ENCODE data around the gene CPXM2. TPM values are rescaled to one million over a fixed set of nuclear protein-coding genes. Genes with fewer than 3 reads are reported as not detected.

The CPXM2 gene
- polyA plus RNA-seq, 3 donors = not detected

GRCh38 chr10:123903621-123904020, 12.0 kb upstream of the CPXM2 start:
- Mint-ChIP-seq H3K9me3 (peaks cover 5 to 17% (median 14%) of the 10 kb centered on the region in 7 donors), H3K4me1 (peaks cover 4% of the 10 kb centered on the region), H3K27me3 (ENCODE audit: low read depth in 3 of 3) (peaks cover 6 to 11% (median 7%) of the 10 kb centered on the region in 3 donors), H3K27ac (peak overlapping the region in 1 of 7 donors; percentile 28), H3K4me3 (no peak overlapping the region), H3K36me3 (no peaks in the 10 kb centered on the region)
- Histone ChIP-seq H3K27me3 (ENCODE audit: control insufficient read depth in 2 of 2, insufficient read depth in 2 of 2, low read length in 2 of 2) (no peaks in the 10 kb centered on the region), H2AFZ (ENCODE audit: insufficient read depth, low read depth, low read length, poor library complexity, severe bottlenecking) (no peak overlapping the region), H3K27ac (ENCODE audit: low read depth in 1 of 2, low read length in 2 of 2) (no peak overlapping the region), H3K9me3 (replicated peaks in 1 of 2; ENCODE audit: control insufficient read depth in 1 of 2, insufficient read depth in 1 of 2, low read length in 2 of 2) (peaks cover 9 to 12% of the 10 kb centered on the region in 2 donors), H3K9ac (ENCODE audit: insufficient read depth, low read length, poor library complexity, severe bottlenecking) (no peak overlapping the region), H3K36me3 (replicated peaks in 1 of 2; ENCODE audit: control insufficient read depth in 1 of 2, insufficient read depth in 2 of 2, low read length in 2 of 2) (no peaks in the 10 kb centered on the region), H3K4me2 (replicated peaks; ENCODE audit: extremely low read depth, low read length, poor library complexity, severe bottlenecking) (no peak overlapping the region), H3K79me2 (ENCODE audit: insufficient read depth, low read length) (no peaks in the 10 kb centered on the region), H3K4me1 (ENCODE audit: control insufficient read depth in 1 of 2, insufficient read depth in 2 of 2, low read length in 2 of 2) (peaks cover 0 to 4% of the 10 kb centered on the region in 2 donors), H3K4me3 (replicated peaks in 1 of 3; ENCODE audit: low read depth in 2 of 3, low read length in 3 of 3) (no peak overlapping the region), H4K20me1 (ENCODE audit: insufficient read depth, low read length) (no peaks in the 10 kb centered on the region)
- intact Hi-C loops (cut with micrococcal nuclease) = no loop called here
- no peak for TF ChIP-seq CTCF (IDR thresholded peaks at IDR 0.05)
- no CpG with 5 or more reads among the region's 5 CpGs for WGBS (ENCODE audit: insufficient coverage)
- no peak for DNase-seq

GRCh38 chr10:123901621-123902020, 10.0 kb upstream of the CPXM2 start:
- no peak for TF ChIP-seq CTCF (IDR thresholded peaks at IDR 0.05)
- H3K9ac ChIP-seq (ENCODE audit: insufficient read depth, low read length, poor library complexity, severe bottlenecking) = no peak overlapping the region
- H3K79me2 ChIP-seq (ENCODE audit: insufficient read depth, low read length) = no peaks in the 10 kb centered on the region
- no peak overlapping the region for H3K27ac Mint-ChIP-seq
- H3K27ac ChIP-seq (ENCODE audit: low read depth in 1 of 2, low read length in 2 of 2) = no peak overlapping the region
- H3K27me3 ChIP-seq (ENCODE audit: control insufficient read depth in 2 of 2, insufficient read depth in 2 of 2, low read length in 2 of 2) = no peaks in the 10 kb centered on the region
- no peaks in the 10 kb centered on the region for H3K36me3 Mint-ChIP-seq
- no peak overlapping the region for H3K4me2 ChIP-seq (replicated peaks; ENCODE audit: extremely low read depth, low read length, poor library complexity, severe bottlenecking)
- H3K9me3 ChIP-seq (replicated peaks in 1 of 2; ENCODE audit: control insufficient read depth in 1 of 2, insufficient read depth in 1 of 2, low read length in 2 of 2) = peaks cover 9 to 12% of the 10 kb centered on the region in 2 donors
- H3K4me3 ChIP-seq (replicated peaks in 1 of 3; ENCODE audit: low read depth in 2 of 3, low read length in 3 of 3) = no peak overlapping the region
- DNase-seq = no peak
- H3K9me3 Mint-ChIP-seq = peaks cover 5 to 17% (median 14%) of the 10 kb centered on the region in 7 donors
- no peak overlapping the region for H2AFZ ChIP-seq (ENCODE audit: insufficient read depth, low read depth, low read length, poor library complexity, severe bottlenecking)
- H3K4me1 ChIP-seq (ENCODE audit: control insufficient read depth in 1 of 2, insufficient read depth in 2 of 2, low read length in 2 of 2) = no peaks in the 10 kb centered on the region
- H3K4me3 Mint-ChIP-seq = no peak overlapping the region
- H4K20me1 ChIP-seq (ENCODE audit: insufficient read depth, low read length) = no peaks in the 10 kb centered on the region
- H3K4me1 Mint-ChIP-seq = no peaks in the 10 kb centered on the region
- no peaks in the 10 kb centered on the region for H3K36me3 ChIP-seq (replicated peaks in 1 of 2; ENCODE audit: control insufficient read depth in 1 of 2, insufficient read depth in 2 of 2, low read length in 2 of 2)
- intact Hi-C loops (cut with micrococcal nuclease) = no loop called here
- 87% methylated on average over 4 of the region's 4 CpGs for WGBS (ENCODE audit: insufficient coverage)
- H3K27me3 Mint-ChIP-seq (ENCODE audit: low read depth in 3 of 3) = peaks cover 4 to 6% (median 6%) of the 10 kb centered on the region in 3 donors
